22Rv1 (cell line): ENCODE data around the gene MISFA.

Experiments used
- CTCF ChIP-seq: fragments of 450-650 bp; IDR thresholded peaks from 2 replicates; pipeline ENCODE4 v1.5.1; 2017; ENCODE audit warnings: mild to moderate bottlenecking
- ZFX ChIP-seq: fragments of 450-650 bp; IDR thresholded peaks from 2 replicates; pipeline ENCODE4 v1.6.1; 2017; ENCODE audit warnings: antibody characterized with exemption, borderline replicate concordance

DNA sequence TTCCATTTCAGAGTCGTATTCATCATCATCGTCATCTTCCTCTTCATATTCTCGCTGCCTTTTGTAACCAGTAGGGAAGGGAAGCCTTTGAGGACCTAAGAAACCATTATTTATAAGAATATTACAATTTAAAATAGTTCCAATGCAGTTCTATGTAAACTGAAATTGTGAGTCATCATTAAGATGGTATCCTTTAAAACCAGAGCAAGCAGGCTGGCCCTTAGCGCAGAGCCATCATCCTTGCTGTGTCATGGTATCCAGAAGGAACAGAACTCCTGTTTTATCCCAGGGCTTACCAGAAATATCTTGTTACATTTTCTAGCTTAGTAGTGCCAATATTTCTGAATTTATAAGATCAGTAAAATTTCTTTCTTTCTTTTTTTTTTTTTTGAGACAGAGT is 12.8 kb downstream of the MISFA start:
- no peak for TF ChIP-seq CTCF
- TF ChIP-seq ZFX: no peak
